ENCODE data around the gene ARMH4. TPM values are rescaled to one million over a fixed set of nuclear protein-coding genes. Genes with fewer than 3 reads are reported as not detected.

ARMH4 gene
- total RNA-seq, 1 donor = 3.0 TPM

- no peak for DNase-seq (ENCODE audit: low read depth)
- TF ChIP-seq CTCF (IDR thresholded peaks at IDR 0.05; ENCODE audit: insufficient read depth, low read depth, low read length) = no peak
- no peak overlapping the region for H3K4me3 ChIP-seq (ENCODE audit: low read depth, low read length)
Measured at GRCh38 chr14:58146399-58146798, 5.6 kb downstream of the ARMH4 start.

GRCh38 chr14:58145936-58146335 lies 6.1 kb downstream of the ARMH4 start:
- TF ChIP-seq CTCF (IDR thresholded peaks at IDR 0.05; ENCODE audit: insufficient read depth, low read depth, low read length) = no peak
- no peak for DNase-seq (ENCODE audit: low read depth)
- no peak overlapping the region for H3K4me3 ChIP-seq (ENCODE audit: low read depth, low read length)

- no peak for DNase-seq (ENCODE audit: low read depth)
- TF ChIP-seq CTCF (IDR thresholded peaks at IDR 0.05; ENCODE audit: insufficient read depth, low read depth, low read length) = no peak
- no peak overlapping the region for H3K4me3 ChIP-seq (ENCODE audit: low read depth, low read length)
Measured at GRCh38 chr14:58143106-58143505, 8.9 kb downstream of the ARMH4 start.

GRCh38 chr14:58141893-58142292 lies 10.1 kb downstream of the ARMH4 start:
- no peak for TF ChIP-seq CTCF (IDR thresholded peaks at IDR 0.05; ENCODE audit: insufficient read depth, low read depth, low read length)
- DNase-seq (ENCODE audit: low read depth) = no peak

GRCh38 chr14:58138714-58139482 lies 13.1 kb downstream of the ARMH4 start:
- H3K4me3 ChIP-seq (ENCODE audit: low read depth, low read length) = no peak overlapping the region
- DNase-seq (ENCODE audit: low read depth) = no peak
- TF ChIP-seq CTCF (IDR thresholded peaks at IDR 0.05; ENCODE audit: insufficient read depth, low read depth, low read length) = no peak

More at GRCh38 chr14:58141893-58142292, 10.1 kb downstream of the ARMH4 start:
- H3K4me3 ChIP-seq (ENCODE audit: low read depth, low read length) = no peak overlapping the region

GRCh38 chr14:58138031-58138713 lies 13.8 kb downstream of the ARMH4 start:
- H3K4me3 ChIP-seq (ENCODE audit: low read depth, low read length) = no peak overlapping the region
- DNase-seq (ENCODE audit: low read depth) = no peak

More at GRCh38 chr14:58138031-58138713, 13.8 kb downstream of the ARMH4 start:
- no peak for TF ChIP-seq CTCF (IDR thresholded peaks at IDR 0.05; ENCODE audit: insufficient read depth, low read depth, low read length)
